NCI-H526 (cell line): Measurements from ENCODE around the gene SLC26A11.
"Not testable (repeated sequence)": the region's sequence is repeated elsewhere in the genome, so short reads cannot be mapped to it uniquely, and the experiment has no call there.

Source experiments
- DNase-seq, 2 experiments: peaks; one replicate each; lab custom pipeline; 2025; lab: John Stamatoyannopoulos, UW

SLC26A11 gene

DNA sequence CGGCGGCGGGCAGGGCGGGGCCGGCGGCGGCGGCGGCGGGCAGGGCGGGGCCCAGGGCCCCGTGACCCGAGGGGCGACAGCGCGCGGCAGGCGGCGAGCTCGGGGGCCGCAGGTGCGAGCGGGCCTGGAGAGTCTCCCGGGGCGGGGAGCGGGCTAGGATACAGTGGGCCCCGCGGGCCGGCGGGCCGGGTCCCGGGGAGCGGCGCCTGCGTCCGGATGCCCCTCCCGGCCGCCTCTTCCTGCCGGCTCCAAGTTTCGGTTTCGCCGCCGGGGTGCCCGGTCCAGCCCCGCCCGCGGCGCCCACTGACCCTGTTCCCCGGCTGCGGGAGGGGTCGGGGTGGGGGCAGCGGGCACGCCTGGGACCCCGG is 40.5 kb downstream of the SLC26A11 start, which contains the start of gene RNF213:
Gene RNF213 (plus strand): TSS at position 62 of the 368 bp plus-strand sequence. CDS start 2,830 bp downstream, outside the sequence.
- DNase-seq: peak in 1 of 2 experiments; percentile 76

DNA sequence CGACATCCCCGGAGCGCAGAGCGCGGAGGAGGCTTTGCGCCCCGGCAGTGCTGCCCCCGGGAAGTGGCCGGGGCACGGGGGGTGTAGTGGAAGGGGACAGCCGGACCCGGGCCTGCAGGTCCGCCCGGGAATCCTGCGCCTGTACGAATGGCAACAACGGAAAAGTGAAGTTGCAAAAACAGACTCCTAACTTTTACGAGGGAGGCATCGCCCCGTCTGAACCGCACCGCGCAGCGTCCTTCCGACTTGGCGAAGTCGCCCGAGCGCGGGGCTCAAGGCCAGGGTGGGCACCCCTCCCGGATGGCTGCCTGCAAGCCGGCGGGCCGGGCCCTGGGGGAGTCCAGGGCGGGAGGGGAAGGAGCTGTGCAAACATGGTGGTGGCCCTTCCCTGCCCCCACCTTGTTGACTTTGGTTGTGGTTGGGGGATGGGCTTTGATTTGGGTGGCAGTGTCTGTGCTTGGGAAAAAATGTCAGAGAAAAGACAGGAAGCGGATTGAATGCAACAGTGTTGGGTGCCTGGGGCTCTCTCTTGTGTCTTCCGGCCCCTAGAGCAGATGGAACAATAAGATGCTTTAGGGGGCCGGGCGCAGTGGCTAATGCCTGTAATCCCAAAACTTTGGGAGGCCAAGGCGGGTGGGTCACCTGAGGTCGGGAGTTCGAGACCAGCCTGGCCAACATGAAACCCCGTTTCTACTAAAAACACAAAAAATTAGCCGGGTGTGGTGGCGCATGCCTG is 41.1 kb downstream of the SLC26A11 start:
- DNase-seq: peak; percentile 29 to 58

DNA sequence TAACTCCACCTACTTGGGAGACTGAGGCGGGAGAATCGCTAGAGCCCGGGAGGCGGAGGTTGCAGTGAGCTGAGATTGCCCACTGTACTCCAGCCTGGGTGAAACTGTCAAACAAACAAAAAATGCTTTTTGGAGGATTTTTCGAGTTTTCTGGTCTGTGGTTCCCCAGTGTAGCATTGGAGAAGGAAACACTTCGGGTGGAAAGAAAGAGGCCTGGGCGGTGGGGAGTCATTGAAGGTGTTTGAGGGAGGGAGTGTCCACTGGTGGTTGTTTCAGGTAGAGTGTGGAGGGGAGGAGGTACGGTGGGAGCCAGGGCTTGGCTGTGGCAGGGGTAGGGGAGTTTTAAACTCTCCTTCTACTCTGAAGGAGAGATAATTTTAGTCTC is 41.7 kb downstream of the SLC26A11 start:
- DNase-seq: no peak

DNA sequence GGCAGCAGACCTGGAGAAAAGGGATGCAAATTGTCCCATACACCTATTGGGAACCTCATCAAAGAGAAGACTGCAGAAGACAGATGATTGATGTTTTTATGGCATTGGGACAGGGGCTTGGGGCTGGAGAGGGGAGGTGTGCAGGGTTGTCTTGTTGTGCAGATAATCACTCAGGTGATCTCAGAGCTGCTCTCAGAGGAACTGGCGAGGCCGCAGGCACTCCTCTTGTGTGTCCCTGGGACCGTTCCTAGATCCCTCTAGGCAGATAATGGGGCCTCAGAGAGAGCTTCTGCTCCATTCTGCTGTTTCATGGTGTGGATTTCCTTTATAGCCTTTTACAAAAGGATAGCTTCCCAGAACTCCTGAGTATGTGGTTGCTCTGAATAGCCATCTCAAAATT is 42.1 kb downstream of the SLC26A11 start:
- DNase-seq: peak in 1 of 2 experiments; percentile 23

DNA sequence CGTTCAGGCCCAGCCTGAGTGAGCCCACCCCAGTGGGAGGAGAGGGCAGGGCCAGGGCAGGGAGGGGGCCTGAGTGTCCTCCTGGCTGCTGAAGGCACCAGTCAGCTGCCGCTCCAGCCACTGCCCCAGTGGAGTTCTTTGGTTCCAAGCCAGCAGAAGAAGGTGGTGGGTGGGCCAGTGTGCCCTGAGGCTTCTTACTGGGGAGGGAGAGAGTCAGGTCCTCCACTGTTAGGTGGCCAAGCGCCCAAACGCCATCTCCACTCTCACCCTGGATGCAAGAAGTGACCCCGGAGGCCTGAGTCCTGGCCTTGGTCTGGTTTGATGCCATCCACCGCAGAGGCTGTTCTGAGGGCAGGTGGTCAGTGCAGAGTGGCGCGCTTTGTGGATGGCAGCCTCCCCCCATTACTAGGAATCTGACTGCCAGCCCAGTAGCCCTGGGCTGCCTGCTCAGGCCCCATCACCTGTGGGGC is 42.6 kb downstream of the SLC26A11 start:
- no peak for DNase-seq

DNA sequence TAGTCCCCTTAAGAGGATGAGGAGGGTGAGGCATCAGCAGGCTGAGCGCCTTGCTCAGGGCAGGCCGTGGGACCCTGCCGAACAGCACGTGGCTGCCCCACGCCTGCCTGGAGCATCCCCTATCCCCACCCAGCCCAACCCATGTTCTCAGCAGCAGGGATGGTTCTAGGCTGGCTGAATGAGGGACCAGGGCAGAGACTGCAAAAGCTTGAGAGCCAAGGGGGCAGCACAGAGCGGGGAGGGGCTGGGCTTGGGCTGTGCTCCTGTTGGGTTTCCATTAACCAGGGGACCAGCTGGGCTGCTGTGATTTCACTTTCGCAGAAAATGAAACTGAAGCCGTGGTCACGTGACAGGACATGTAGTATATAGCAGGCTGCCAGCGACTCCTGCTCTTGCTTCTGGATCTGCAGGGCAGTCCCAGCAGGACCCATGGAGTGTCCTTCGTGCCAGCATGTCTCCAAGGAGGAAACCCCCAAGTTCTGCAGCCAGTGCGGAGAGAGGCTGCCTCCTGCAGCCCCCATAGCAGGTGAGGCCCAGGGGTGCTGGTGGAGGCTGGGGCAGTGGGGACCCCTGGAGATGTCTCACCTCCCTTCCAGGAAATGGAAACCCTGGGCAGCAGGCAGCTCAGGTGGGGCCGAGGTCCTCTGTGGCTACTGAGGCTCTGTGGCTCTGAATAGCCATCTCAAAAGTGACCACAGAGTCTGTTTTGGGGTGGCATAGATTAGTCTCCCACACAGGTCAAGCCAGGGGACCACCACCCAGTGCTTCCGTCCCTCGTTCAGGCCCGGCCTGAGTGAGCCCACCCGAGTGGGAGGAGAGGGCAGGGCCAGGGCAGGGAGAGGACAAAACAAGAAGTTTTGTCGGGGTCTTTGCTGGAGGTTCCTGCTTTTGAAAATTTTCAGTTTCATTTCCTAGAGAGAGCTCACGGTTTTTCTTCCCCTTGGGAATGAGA is 43.3 kb downstream of the SLC26A11 start:
- DNase-seq: peak; percentile 26 to 69

DNA sequence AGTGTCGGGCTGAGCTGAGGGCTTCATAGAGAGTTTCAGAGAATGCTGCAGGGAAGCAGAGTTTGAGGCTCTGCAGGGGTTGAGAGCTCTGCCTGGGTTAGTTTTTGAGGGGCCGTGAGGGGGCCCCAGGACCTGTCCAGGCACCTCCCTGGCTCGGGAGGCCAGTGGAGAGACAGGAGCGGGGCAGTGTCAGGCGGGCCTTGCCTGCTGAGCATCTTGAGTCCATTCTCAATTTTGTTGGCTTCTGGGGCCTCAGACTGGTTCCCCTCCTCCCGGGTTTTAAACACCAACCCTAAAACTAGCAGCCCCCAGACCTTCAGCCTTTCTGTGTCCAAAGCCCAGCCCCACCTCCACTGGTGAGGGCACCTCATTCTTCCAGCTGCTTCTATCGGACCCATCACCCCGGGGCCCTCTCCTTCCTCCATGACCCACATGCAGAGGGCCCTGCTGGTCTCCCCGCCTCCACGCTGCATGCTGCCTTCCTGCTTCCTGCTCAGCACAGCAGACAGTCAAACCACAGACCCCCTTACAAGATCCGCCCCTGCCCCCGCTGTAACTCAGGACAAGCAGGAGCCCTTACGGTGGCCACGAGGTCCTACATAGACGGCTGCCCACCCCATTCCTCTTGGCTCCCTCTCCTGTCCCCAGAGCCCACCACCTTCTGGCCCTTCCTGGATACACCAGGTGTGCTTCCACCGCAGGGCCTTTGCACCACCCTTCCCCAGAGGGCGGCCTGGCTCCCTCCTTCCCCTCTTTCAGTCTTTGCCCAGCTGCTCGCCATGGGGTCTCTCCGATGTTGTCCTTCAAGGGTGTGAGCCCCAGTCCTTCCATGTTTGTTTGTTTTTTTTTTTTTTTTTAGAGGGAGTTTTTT is 44.2 kb downstream of the SLC26A11 start:
- DNase-seq: no peak

DNA sequence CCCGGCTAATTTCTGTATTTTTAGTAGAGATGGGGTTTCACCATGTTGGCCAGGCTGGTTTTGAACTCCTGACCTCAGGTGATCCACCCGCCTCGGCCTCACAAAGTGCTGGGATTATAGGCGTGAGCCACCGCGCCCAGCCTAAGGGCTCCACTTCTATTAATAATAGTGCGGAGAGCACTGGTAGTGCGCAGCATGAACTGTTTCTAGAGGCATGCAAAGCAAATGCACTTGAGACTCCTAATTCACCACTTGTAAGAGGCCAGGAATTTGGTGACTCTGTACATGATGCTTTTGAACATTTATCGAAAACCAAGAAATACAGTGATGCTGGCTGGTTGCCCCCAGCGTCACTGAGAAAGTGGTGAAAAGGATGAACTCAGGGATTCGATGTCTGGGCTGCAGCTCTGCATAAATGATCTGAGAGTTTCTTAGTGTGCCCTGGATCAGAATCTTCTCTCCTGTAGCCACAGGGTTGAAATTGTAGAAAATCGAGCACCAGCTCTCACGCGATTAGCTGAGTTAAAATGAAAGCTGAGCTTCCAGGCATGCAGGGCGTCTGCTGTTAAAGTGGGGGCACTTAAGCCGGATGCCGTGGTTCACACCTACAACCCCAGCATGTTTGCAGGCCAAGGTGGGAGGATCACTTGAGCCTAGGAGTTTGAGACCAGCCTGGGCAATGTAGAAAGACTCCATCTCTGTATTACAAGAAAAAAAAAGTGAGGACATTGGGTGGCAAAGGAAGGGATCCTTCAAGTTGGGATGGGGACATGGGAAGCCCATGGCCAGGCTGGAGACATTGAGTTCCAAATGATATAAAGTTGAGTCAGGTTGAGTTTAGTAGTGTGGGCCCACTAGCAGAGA is 45.2 kb downstream of the SLC26A11 start:
- DNase-seq: no peak

DNA sequence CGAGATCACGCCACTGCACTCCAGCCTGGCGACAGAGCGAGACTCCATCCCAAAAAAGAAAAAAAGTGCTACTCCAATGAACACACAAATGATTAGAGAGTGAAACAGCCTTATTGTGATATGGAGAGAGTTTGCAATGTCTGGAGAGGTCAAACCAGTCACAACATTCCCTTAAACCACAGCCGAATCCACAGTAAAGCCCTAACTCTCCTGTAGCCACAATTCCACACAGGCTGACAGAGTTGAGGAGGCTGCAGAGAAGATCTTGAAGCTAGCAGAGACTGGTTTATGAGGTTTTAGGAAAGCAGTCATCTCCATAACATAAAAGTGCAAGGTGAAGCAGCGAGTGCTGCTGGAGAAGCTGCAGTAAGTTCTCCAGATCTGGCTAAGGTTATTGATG is 47.2 kb downstream of the SLC26A11 start:
- no peak for DNase-seq

DNA sequence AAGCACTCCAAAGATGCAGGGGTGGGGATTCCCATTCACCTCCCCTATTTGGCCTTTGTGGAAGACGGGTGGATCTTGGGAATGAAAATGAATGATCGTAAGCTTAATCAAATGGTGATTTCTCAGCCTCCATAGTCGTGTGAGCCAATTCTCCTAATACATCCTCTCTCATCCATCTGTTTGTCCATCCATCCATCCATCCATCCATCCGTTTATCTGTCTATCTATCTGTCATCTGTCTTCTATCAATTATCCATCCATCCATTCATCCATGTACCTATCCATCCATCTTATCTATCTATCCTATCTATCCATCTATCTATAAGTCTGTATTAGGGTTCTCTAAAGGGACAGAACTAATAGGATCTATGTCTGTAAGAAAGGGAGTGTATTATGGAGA is 48.2 kb downstream of the SLC26A11 start:
- no peak for DNase-seq

DNA sequence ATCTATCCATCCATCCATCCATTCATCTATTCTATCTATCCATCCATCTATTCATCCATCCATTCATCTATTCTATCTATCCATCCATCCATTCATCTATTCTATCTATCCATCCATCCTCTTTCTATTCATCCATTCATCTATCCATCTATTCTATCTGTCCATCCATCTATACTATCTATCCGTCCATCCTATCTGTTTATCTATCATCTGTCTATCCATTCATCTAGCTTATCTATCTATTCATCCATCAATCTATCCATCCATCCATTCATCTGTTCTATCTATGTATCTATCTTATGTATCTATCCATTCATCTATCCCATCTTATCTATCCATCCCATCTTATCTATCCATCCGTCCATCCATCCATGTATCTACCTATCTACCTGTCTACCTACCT is 49.2 kb downstream of the SLC26A11 start:
- no peak for DNase-seq

DNA sequence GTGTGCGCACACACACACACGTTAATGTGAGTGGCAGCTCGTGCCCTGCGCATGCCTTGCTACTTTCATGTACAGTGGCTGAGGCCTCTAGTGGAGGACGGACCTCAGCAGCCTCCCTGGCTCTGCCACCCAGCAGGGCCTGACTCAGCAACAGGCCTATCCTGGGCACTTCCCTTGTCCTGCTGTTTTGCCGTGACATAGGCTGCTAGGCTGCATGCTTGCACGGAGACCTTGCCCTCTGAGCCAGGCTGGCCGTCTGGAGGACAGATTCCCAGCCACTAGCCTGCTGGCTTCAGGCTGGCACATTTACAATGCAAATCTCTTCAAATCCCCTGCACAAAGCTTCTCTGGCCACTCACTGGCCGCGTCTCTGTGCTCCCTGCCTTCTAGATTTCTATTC is 49.9 kb downstream of the SLC26A11 start:
- DNase-seq: peak; percentile 47 to 89

DNA sequence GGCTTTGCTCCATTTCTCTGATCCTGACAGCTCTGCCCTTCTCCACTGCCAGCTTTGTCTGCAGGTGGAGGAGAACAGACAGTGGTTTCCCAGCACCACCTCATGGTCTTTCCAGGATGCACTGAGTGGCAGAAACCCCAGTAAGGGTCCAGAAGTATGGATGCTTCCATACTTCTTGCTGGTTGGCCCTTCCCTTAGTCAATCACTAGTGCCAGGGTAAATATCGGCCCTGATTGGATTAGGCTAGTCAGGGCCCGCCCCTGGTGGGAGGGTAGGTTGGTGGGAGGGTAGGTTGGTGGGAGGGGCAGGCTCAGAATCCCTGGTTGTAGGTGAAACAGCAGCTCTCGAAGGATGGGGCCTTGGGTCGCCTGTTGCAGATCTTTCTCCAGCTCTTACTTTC is 50.6 kb downstream of the SLC26A11 start:
- DNase-seq: peak; percentile 45 to 65

DNA sequence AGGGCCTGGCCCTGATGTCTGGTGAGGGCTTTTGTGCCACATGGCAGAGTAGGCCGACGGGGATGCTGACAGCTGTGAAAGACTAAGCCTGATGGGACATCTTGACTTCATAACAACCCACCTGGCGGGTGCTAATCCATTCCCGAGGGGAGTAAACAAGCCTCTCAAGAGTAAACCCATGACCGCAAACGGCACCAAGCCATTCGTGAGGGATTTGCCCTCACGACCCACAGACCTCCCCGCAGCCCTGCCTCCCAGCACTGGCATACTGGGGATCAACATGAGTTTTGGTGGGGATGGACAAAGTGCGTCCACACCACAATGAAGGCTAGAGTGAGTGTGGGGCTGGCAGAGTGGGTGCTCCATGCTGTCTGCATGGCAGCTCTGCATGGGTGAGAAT is 52.1 kb downstream of the SLC26A11 start:
- no peak for DNase-seq

DNA sequence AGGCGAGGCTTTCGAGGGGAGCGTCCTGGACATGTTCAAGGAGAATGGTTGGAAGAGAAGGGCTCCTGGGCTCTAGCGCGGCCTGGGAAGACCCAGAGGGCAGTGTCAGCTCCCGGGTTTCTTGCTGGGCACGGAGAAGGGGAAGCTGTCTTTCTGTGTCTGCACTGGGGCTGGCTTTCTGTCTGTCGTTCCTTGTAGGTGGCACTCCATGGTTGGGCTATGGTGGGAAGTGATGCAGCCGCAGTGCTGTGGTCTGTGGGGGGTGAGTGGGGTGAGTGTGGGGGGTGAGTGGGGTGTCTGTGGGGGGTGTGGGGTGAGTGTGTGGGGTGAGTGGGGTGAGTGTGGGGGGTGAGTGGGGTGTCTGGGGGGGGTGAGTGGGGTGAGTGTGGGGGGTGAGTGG is 54.1 kb downstream of the SLC26A11 start:
- DNase-seq: no peak

DNA sequence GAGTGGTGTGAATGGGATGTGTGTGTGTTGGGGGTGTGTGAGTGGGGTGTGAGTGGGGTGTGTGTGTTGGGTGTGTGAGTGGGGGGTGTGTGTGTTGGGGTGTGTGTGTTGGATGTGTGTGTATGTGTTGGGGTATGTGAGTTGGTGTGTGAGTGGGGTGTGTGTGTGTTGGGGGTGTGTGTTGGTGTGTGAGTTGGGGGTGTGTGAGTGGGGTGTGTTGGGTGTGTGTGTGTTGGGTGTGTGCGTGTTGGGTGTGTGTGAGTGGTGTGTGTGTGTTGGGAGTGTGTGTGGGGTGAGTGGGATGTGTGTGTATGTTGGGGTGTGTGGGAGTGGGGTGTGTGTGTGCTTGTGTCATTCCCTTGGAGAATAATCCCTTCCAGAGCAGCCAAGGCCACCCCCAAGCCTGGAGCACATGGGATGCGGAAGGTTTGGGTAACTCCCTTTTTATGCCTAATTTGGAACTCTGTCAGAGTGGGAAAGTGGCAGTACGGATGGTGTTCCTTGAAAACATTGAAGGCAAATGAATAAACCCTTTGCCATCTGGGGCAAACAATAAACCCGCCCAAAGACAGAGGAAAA is 54.7 kb downstream of the SLC26A11 start:
- DNase-seq: no peak

DNA sequence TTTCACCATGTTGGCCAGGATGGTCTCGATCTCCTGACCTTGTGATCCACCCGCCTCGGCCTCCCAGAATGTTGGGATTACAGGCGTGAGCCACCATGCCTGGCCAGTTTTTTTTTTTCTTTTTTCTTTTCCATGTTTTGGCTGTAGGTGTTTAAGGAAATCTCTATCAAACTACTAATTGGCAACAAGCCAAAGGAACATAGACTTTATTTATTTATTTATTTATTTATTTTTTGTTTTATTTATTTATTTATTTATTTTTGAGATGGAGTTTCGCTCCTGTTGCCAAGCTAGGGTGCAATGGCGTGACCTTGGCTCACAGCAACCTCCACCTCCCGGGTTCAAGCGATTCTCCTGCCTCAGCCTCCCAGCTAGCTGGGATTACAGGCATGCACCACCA is 55.6 kb downstream of the SLC26A11 start:
- DNase-seq: not testable (repeated sequence)

DNA sequence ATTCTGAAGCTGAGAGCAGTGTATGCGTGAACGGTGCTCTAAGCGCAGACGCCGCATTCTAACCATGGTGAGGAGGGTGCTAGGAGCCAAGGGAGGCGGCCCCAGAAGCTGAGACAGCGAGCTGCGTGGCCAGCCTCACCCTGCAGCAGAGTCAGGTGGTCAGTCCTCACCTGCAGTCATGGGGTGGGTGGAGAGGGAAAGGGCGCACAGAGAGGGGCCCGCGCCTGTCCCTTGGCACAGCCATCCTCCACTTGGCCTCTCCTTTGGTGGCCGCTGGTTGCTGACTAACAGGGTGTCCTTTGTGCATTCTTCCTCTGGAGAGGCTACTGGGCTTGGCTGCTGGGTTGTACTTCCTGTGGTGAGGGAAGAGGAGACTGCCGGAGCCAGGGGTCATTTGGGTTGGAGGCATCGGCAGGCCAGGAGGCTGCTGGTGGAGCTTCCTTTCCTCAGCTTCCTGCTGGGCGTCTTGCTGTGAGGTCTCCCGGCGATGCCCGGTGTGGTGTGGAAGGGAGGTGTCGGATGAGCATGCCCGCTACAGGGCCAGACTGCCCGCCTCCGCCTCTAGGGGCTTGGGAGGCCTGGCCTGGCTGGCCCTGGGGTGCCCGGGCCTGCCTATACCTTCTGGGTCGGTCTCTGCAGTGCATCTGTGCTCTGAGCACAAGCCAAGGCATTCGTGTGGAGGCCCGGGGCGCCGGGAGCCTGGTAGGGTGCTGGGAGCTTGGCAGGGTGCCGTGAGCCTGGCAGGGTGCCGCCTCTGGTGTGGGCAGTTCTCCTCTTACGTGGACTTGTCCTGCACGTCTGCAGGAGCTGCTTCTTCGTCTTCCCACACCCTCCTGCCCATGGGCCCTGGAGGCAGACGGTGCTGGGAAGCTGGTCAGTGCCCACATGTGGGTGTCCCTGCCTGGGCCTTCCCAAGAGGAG is 57.8 kb downstream of the SLC26A11 start:
- DNase-seq: no peak

DNA sequence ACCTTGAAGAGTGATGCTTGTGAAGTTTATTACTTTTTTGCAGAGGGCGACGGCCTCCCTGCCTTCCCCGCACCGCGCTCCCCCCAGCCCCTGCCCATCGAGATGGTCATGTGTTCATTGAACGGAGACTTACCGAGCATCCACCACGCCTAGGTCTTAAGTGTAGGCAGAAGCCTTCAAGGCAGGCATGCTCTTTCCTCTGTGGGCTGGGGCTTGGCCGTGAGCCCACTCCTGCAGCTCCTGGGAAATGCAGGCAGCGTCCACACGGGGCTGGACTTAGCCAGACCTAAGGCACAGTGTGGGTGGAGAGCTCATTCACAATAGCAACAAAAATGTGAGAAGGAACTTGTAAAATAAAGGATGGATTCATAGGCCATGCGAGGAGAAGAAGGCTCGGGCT is 59.7 kb downstream of the SLC26A11 start:
- DNase-seq: no peak

DNA sequence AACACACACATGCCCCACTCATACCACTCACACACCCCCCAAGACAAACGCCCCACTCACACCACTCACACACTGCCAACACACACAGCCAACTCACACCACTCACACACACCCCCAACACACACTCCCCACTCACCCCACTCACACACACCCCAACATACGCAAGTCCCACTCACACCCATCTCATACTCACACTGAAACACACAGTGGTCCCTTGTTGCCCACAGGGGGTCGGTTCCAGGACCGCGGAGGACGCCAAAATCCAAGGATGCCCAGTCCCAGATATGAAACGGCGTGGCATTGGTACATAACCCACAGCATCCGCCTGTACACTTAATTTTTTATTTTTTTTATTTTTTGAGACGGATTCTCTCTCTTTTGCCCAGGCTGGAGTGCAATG is 61.3 kb downstream of the SLC26A11 start:
- DNase-seq: no peak
